Measurements from ENCODE around the gene KRTAP4-5.

GRCh38 chr17:41144846-41145245, 4.8 kb downstream of the KRTAP4-5 start:
- TF ChIP-seq CTCF (IDR thresholded peaks at IDR 0.05) (no peak), POLR2A (IDR thresholded peaks at IDR 0.05) (no peak), EP300 (IDR thresholded peaks at IDR 0.05) (no peak)
